Ureter (tissue), 1 donor: ENCODE measurements around the gene SLC35A3. TPM values are rescaled to one million over a fixed set of nuclear protein-coding genes. Genes with fewer than 3 reads are reported as not detected.
"Not testable (repeated sequence)": the region's sequence is repeated elsewhere in the genome, so short reads cannot be mapped to it uniquely, and the experiment has no call there.

Experiments used
- DNase-seq: peaks from one replicate; pipeline ENCODE4 v3.0.0-alpha.2; 2020; ENCODE audit warnings: low spot score
- total RNA-seq: library from RNA; stranded (reverse); gene quantifications from one replicate; pipeline ENCODE4 v1.2.4, GENCODE V29; 2023
- donor health status: DM: yes; HTN: yes; CAD: no.

Gene SLC35A3
- total RNA-seq, 1 donor from 2014 or later, result 39.5 TPM

- DNase-seq, result not testable (repeated sequence)
Measured at GRCh38 chr1:99972066-99972465, 2.3 kb downstream of the SLC35A3 start.

- no peak for DNase-seq
Measured at GRCh38 chr1:99975529-99975928, 5.7 kb downstream of the SLC35A3 start.

GRCh38 chr1:99977326-99977725, 7.5 kb downstream of the SLC35A3 start:
- not testable (repeated sequence) for DNase-seq

- no peak for DNase-seq
Measured at GRCh38 chr1:99978218-99978617, 8.4 kb downstream of the SLC35A3 start.

GRCh38 chr1:99979091-99979490, 9.3 kb downstream of the SLC35A3 start:
- DNase-seq, result no peak

- DNase-seq, result no peak
Measured at GRCh38 chr1:99980928-99981327, 11.1 kb downstream of the SLC35A3 start.

GRCh38 chr1:99986656-99987225, 16.9 kb downstream of the SLC35A3 start:
- DNase-seq, result no peak

GRCh38 chr1:99988210-99988765, 18.5 kb downstream of the SLC35A3 start:
- no peak for DNase-seq

- DNase-seq, result no peak
Measured at GRCh38 chr1:99992044-99992722, 22.4 kb downstream of the SLC35A3 start.

- DNase-seq, result no peak
Measured at GRCh38 chr1:99992760-99993467, 23.1 kb downstream of the SLC35A3 start.

GRCh38 chr1:99993468-99993845, 23.7 kb downstream of the SLC35A3 start:
- DNase-seq, result no peak

GRCh38 chr1:99994496-99994895, 24.7 kb downstream of the SLC35A3 start:
- DNase-seq, result no peak

GRCh38 chr1:99996951-99997350, 27.2 kb downstream of the SLC35A3 start:
- DNase-seq, result no peak

GRCh38 chr1:100001462-100001861, 31.7 kb downstream of the SLC35A3 start:
- no peak for DNase-seq

GRCh38 chr1:100005424-100005823, 35.6 kb downstream of the SLC35A3 start:
- DNase-seq, result no peak

GRCh38 chr1:100006688-100007087, 36.9 kb downstream of the SLC35A3 start:
- no peak for DNase-seq

- no peak for DNase-seq
Measured at GRCh38 chr1:100009458-100009857, 39.7 kb downstream of the SLC35A3 start.

GRCh38 chr1:100010804-100011203, 41.0 kb downstream of the SLC35A3 start:
- no peak for DNase-seq

GRCh38 chr1:100019220-100019619, 49.4 kb downstream of the SLC35A3 start:
- no peak for DNase-seq

GRCh38 chr1:100023482-100023881, 53.7 kb downstream of the SLC35A3 start:
- DNase-seq, result no peak

GRCh38 chr1:100027212-100027611, 57.4 kb downstream of the SLC35A3 start:
- no peak for DNase-seq

GRCh38 chr1:100028765-100029164, 59.0 kb downstream of the SLC35A3 start:
- DNase-seq, result no peak

GRCh38 chr1:100034470-100034869, 64.7 kb downstream of the SLC35A3 start:
- no peak for DNase-seq
